Measurements from ENCODE around the gene APOBEC3A.
A peak's percentile ranks its signal among the peaks of the same experiment; 100 is the strongest.
"Not testable (repeated sequence)": the region's sequence is repeated elsewhere in the genome, so short reads cannot be mapped to it uniquely, and the experiment has no call there.

Gene APOBEC3A

DNA sequence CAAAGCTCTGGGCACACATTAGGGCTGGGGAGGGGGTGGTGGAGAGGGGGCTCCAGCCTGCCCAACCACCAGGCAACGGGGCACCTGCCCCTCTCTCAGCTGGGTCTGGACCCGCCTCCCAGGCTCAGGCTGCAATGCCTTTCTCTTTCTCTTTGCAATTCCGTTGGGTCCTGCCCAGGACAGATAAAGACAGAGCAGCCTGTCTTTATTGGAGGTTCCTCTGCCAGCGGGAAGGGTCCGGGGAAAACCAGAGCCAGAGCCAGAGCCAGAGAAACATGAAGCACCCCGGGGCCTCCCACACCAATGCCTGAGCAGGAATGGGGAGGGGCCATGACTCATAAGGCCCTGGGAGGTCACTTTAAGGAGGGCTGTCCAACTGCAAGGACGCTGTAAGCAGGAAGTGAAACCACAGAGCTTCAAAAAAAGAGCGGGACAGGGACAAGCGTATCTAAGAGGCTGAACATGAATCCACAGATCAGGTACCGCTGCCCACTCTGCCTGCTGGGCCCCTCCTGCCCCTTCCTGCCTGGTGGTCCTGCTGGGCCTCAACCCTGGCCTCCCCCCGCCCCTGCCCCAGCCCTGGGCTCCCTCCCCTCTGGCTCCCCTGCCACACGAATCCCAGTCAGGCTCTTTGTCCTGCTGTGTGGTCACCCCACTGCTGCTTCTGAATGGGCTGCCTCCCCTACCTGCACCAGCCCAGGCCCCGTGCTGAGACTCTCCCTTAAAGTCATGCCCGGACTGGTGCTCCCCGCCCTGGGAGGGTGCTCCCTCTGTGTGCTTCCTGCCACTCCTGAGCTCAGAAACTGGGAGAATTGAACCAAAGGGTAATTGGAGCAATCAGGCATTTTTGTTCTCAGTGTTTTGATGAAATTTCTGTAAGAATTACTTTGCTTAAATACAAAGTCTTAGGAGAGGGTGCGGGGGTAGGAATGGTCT is 24.9 kb downstream of the APOBEC3A start, which contains the start of gene APOBEC3B:
Gene APOBEC3B (plus strand): TSS at position 356 of the 936 bp plus-strand sequence. CDS start 107 bp downstream, at position 463.
- peak; percentile 90 for DNase-seq

GRCh38 chr22:38984224-38984623 is 26.8 kb downstream of the APOBEC3A start:
- no peak for DNase-seq

DNA sequence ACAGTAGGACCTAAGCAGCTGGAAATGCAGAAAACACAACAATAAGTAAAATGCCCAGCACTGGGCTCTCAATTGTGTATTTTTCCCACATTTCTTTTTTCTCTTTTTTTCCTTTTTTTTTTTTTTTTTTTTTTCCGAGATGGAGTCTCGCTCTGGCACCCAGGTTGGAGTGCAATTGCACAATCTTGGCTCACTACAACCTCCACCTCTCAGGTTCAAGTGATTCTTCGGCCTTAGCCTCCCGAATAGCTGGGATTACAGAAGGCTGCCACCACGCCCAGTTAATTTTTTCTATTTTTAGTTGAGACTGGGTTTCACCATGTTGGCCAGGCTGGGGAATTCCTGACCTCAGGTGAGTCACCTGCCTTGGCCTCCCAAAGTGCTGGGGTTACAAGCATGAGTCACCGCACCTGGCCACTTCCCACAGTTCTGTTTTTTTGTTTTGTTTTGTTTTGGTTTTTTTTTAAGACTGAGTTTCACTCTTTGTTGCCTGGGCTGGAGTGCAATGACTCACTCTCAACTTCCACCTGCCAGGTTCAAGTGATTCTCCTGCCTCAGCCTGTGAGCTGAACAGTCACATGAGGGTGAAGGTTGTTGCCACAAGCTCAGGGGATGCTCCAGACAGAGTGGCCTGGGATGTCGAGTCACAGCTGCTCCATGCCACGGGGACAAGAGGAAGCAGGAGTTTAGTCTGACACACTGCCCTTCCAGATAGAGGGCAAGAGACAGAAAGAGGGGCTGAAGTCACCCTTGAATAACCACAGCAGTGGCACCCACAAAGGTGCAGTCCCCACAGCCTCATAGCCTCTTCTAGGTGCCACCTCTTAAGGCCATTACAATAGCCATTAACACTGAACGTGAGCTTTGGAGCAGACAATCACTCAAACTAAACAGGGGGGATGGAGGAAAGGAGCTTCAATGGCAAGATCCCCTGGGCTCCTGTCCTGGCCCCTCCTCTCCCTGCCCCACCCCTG is 27.7 kb downstream of the APOBEC3A start:
- peak; percentile 94 for DNase-seq

GRCh38 chr22:38986629-38987028 is 29.2 kb downstream of the APOBEC3A start:
- no peak for DNase-seq

GRCh38 chr22:38987171-38987895 is 29.9 kb downstream of the APOBEC3A start:
- no peak for DNase-seq

GRCh38 chr22:38989466-38989865 is 32.1 kb downstream of the APOBEC3A start:
- no peak for DNase-seq

- peak; percentile 59 for DNase-seq
Measured at GRCh38 chr22:38992871-38993371, 35.5 kb downstream of the APOBEC3A start.

DNA sequence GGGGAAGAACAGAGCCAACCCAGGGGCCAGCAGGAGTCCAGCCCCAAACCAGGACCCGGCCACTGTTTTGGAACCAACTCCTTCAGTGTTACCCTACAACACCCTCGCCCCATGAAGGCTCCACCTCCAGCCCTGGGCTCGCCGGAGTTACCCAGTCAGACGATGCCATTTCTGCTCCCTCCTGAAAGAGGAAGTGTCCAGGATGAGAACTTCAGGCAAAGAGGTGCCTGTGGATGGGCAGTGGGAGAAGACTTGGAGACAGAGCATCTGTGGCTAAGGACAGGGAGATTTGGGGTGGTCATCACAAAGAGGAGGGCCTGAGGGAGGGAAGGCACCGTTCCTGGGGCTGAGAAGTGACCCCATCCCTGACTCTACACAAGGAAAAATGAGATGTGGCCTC is 38.7 kb downstream of the APOBEC3A start:
- DNase-seq, result no peak

GRCh38 chr22:38997518-38997917 is 40.1 kb downstream of the APOBEC3A start:
- DNase-seq, result no peak

DNA sequence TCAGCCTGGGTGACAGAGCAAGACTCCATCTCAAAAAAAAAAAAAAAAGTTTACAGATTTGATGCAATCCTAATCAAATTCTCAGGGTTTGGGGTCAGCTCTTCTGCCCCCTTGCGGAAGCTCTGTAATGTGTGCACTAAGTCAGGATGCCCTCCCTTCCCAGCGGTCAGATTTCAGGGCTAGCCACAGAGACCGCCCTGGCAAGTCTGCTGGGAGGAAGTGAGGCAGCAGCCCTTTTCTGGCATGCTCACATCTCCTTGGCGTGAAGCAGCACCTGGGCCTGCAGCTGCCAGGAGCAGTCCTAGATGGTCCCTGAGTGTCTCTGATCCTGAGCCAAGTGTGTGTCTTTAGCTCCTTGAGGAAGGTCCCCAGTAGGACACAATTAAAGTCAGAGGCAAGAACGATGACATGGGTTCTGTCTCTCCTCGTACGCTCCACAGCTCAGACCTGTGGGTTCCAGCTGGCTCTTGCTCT is 45.8 kb downstream of the APOBEC3A start:
- peak; percentile 77 for DNase-seq

DNA sequence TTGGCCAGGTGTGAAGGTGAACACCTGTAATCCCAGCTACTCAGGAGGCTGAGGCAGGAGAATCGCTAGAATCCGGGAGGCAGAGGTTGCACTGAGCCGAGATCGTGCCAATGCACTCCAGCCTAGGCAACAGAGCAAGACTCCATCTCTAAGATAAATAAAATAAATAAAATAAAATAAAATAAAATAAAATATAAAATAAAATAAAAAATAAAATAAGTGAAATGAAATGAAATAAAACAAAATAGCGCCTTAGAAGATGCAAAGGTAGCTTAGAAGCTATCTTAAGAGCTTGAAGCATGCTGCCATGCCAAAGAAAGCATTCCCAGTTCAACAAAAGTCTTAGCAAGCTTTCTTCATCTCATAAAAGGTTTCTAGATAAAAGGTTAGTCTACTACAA is 49.8 kb downstream of the APOBEC3A start:
- no peak for DNase-seq

- DNase-seq, result not testable (repeated sequence)
Measured at GRCh38 chr22:39008271-39008850, 51.0 kb downstream of the APOBEC3A start.

GRCh38 chr22:39010946-39011345 is 53.5 kb downstream of the APOBEC3A start:
- no peak for DNase-seq

All from NCI-H2029 (cell line).